H1 (cell line): ENCODE results near the gene SRD5A3.

ENCODE experiments used
- CEBPB ChIP-seq: IDR thresholded peaks from 2 replicates; pipeline ENCODE4 v1.6.1; 2012; ENCODE audit warnings: low read depth, low read length
- CTCF ChIP-seq, 3 experiments: IDR thresholded peaks; 1 replicate in 2 of 3; 2 replicates in 1 of 3; pipeline versions ENCODE4 v1.5.1 to v1.6.1; 2011; ENCODE audit warnings: low read length in 3 of 3, mild to moderate bottlenecking in 3 of 3, inconsistent platforms in 2 of 3, low read depth in 1 of 3, moderate library complexity in 1 of 3; ENCODE audit not compliant: insufficient read depth in 1 of 3; ENCODE audit errors: control extremely low read depth in 1 of 3
- POLR2A ChIP-seq, 2 experiments: IDR thresholded peaks; 1 replicate in 1 of 2; 2 replicates in 1 of 2; pipeline ENCODE4 v1.6.1; 2011; ENCODE audit warnings: low read depth in 2 of 2, low read length in 2 of 2, mild to moderate bottlenecking in 2 of 2; ENCODE audit errors: control extremely low read depth in 1 of 2
- RBBP5 ChIP-seq: IDR thresholded peaks from 2 replicates; pipeline ENCODE4 v1.7.1; 2012; ENCODE audit warnings: low read depth, mild to moderate bottlenecking, inconsistent platforms, low read length, moderate library complexity, borderline replicate concordance
- TAF1 ChIP-seq: IDR thresholded peaks from 2 replicates; pipeline ENCODE4 v1.6.1; 2011; ENCODE audit warnings: mild to moderate bottlenecking, low read depth, low read length
- USF2 ChIP-seq: IDR thresholded peaks from 2 replicates; pipeline ENCODE4 v1.6.1; 2011; ENCODE audit warnings: low read length, improper control_type of control experiment

- TF ChIP-seq CTCF (IDR thresholded peaks at IDR 0.05; ENCODE audit: control extremely low read depth in 1 of 3, insufficient read depth in 1 of 3, low read depth in 1 of 3, low read length in 3 of 3) (no peak), RBBP5 (no peak), TAF1 (no peak), CEBPB (no peak), USF2 (no peak), POLR2A (IDR thresholded peaks at IDR 0.05; ENCODE audit: control extremely low read depth in 1 of 2, low read depth in 2 of 2, low read length in 2 of 2) (no peak)
Observed at GRCh38 chr4:55411621-55412020, 65.6 kb downstream of the SRD5A3 start.
